KBM-7 (cell line): ENCODE data around the gene NTSR1.

Experiments used
- DNase-seq: peaks from one replicate; pipeline ENCODE4 v3.0.0-alpha.2; 2015
- in situ Hi-C: fragments of 300-500 bp; cut with MboI; formaldehyde crosslinking; loops from 2 replicates; pipeline ENCODE4 v1.14.3; 2020; ENCODE audit warnings: low sequenced_read_pairs, low pct_unique_long_range_greater_than_20kb, mixed read lengths

The NTSR1 gene

DNA sequence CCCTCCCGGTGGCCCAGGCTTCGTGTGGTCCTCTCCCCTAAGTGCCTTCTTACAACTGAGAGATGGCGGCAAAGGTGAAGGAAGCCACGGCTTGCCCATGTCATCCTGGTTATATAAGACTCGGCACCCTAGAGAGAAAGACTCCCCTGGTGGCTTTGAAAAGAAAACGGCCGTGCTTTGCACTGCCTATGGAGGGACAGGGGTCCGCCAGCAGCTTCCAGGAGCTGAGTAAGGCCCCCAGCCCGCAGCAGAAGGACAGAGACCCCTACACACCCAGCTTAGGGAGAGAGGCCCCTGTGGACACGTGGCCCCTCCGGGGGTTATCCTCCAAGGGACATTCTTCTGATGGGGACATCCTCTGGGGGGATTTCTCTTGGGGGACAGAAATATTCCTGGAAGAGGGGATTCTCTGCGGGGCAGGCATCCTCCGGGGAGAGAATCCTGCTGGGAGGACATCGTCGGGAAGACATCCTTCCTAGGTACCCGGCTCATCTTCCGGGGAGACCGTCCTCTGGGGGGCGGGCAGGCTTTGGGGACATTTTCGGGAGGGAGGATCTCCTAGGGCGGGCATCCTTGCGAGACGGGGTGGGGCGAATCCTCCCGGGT is 95.5 kb downstream of the NTSR1 start:
- DNase-seq: no peak
- in situ Hi-C loops: no loop called here

- in situ Hi-C loops: no loop called here
- no peak for DNase-seq
Observed at GRCh38 chr20:62804627-62805154, 96.1 kb downstream of the NTSR1 start, which contains the start of gene OGFR. TSS of gene OGFR (plus strand) at chr20:62804835. CDS start at chr20:62804860, 25 bp downstream.

- DNase-seq: no peak
Observed at GRCh38 chr20:62805155-62805710, 96.6 kb downstream of the NTSR1 start.

DNA sequence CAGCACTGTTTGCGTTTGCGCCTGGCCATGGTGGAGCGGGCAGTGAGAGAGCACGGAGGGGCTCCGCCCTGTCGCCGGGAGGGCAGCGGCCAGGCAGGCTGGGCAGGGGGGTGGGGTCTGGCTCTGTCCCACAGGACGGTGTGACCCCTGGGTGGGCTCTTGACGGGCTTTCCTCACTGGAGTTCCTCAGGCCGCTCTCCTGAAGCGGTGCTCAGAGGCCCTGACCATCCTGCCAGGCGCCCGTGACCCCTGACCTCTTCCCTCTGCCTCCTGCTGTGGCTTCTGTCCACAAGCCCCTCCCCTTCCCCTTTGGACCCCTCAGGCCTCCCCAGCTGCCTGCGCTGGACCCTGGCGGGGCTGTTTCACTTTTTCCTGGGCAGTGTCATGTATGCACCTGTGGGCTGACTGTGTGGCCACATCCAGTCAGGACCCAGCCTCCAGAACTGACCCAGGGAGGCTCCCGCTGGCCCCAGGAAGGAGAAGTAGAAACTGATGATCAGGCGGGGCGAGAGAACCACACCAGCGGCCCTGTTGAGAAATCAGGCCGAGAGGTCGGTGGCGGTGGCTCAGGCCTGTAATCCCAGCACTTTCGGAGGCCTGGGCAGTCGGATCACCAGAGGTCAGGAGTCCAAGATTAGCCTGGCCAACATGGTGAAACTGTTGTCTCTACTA is 97.2 kb downstream of the NTSR1 start:
- in situ Hi-C loops: no loop called here
- no peak for DNase-seq

More at GRCh38 chr20:62805155-62805710, 96.6 kb downstream of the NTSR1 start:
- in situ Hi-C loops: no loop called here

DNA sequence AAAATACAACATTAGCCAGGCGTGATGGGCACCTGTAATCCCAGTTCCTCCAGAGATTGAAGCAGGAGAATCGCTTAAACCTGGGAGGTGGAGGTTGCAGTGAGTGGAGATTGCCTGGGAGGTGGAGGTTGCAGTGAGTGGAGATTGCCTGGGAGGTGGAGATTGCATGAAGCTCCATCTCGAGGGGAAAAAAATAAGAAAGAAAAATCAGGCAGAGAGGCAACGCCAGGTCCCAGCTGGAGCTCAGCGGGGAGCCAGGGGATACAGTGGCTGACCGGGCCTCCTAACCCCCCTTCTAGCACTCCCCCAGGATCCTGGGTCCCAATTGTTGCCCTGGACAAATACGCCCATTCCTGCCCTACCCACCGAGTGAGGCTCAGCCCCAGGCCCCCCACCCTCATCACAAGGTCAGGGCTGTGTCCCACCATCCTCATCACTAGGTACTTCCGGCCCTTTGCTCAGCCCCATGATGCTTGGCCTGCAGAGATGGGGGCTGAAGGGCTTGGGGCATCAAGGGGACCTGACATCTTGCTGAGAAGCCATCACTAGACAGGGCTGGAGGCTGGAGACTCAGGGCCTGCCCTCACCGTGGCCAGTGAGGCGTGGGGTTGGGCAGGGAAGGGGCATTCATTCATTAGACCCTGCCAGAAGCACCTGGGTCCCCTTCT is 97.9 kb downstream of the NTSR1 start:
- DNase-seq: no peak
- in situ Hi-C loops: no loop called here

DNA sequence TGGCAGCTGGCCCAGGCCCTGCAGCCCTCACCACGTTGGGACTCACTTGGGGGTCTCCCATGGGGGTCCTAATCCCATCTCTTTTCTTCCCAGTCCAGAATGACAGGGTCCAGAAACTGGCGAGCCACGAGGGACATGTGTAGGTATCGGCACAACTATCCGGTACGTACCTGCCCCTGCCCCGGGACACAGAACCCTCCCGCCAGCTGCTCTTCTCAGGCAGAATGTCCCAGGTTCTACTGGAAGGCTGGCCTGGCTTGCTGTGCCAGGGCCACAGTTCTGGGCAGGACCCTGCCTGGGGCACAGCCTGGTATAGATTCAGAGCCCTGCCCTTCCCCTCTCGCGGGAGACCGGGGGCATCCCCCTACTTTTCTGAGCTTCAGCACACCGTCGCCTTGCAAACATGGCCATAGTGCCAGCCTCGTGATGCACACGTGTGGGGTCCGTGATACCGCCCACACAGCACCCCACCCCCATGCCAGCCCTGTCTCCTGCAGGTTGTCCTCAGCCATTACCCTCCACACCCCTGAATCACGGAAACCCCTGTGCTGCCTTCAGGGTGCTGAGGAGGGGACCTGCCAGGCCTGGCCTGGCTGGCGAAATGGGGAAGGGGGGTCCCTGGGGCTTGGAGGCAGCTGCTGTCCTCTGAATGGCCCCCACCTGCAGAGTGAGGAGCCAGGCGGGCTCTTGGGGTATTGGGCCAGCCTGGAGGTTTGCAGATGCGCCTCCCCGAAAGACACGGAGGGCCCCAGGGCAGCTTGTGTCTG is 99.0 kb downstream of the NTSR1 start:
- DNase-seq: no peak
- in situ Hi-C loops: no loop called here

DNA sequence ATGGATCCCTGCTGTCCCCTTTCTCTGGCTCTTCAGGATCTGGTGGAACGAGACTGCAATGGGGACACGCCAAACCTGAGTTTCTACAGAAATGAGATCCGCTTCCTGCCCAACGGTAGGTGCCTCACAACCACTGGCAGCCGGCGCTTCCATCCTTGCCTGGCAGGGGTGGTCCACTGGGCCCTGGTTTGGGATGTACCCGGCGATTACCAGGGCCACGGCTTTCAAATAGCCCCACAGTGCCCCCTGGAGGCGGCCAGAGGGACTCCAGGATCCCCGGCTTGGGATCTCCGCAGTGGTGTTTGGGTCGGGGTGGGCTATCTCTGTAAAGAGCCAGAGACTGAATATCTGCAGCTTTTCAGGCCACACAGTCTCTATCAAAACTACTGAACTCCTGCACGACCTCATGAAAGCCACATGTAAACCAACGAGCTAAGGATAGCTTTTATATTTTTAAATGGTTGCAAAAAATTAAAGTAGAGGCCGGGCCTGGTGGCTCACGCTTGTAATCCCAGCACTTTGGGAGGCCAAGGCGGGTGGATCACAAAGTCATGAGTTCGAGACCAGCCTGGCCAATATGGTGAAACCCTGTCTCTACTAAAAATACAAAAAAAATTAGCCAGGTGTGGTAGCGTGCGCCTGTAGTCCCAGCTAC is 99.7 kb downstream of the NTSR1 start:
- in situ Hi-C loops: no loop called here
- DNase-seq: peak; percentile 76

DNA sequence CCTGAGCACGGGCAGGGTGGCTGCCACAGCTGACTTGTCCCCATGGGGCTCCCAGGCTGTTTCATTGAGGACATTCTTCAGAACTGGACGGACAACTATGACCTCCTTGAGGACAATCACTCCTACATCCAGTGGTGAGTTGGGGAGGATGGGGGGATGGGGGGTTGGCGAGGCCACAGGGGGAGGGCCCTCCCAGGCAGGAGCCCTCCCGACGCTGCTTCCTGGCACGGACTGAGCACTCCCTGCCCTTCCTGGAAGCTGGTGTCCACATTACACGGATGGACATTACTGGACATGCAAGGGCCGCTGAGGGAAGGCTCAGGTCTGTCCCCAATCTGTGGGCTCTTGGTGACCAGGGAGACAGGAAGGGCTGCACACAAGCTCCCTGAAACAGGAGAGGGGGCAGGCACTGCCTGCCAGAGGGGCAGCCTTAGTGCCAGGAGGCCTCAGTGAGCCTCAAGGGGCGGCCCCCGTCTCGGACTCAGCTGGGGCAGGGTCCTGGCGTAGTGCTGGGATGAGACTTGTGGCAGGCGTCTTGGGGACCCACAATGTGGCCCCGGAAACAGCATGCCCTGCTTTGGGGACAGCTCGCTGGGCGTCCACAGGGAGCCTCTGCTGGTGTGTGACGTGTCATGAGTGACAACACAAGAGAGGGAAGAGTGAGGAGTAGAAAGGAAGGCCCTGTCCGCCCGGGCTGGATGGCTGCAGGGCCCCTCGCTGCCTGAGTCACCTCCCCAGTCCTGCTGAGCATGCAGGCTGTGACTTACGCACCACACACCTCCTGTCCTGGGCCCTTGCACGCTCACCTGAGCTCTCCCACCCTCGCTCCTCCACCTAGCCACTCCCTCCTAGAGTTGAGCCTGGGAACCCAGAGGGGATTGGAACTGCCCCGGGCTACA is 101.1 kb downstream of the NTSR1 start:
- no peak for DNase-seq
- in situ Hi-C loops: no loop called here

- in situ Hi-C loops: no loop called here
- DNase-seq: no peak
Observed at GRCh38 chr20:62811320-62811719, 102.7 kb downstream of the NTSR1 start.

GRCh38 chr20:62811720-62812119 is 103.1 kb downstream of the NTSR1 start:
- in situ Hi-C loops: no loop called here
- DNase-seq: no peak
